ENCODE measurements around the gene CD80.
"Not testable (repeated sequence)": the region's sequence is repeated elsewhere in the genome, so short reads cannot be mapped to it uniquely, and the experiment has no call there.

The CD80 gene

DNA sequence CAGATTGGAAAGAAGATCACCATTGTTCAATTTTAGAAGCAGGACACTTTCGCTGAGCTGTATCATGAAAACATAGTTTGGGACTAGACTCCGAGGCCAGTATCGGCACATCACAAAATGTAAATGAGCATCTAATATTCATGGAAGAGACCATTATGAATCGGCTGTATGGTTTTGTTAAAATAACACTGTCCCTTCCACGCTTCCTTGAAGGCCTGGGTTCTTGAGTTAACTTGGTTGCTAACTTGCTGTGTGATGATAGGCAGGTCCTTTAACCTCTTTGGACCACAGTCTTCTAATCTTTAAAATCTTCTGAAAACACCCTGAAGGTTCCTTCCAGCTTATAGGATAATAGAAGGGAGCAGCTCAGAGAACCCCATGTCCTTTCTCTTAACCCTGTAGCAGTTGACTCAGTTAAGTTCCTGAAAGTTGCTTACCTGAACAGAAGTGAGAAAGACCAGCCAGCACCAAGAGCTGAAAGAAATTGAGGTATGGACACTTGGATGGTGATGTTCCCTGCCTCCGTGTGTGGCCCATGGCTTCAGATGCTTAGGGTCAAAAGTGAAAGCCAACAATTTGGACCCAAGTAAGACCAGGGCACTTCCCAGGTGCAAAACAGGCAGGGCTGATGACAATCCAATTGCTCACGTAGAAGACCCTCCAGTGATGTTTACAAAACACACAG is 2.1 kb downstream of the CD80 start:
- TF ChIP-seq, protein P1, sequence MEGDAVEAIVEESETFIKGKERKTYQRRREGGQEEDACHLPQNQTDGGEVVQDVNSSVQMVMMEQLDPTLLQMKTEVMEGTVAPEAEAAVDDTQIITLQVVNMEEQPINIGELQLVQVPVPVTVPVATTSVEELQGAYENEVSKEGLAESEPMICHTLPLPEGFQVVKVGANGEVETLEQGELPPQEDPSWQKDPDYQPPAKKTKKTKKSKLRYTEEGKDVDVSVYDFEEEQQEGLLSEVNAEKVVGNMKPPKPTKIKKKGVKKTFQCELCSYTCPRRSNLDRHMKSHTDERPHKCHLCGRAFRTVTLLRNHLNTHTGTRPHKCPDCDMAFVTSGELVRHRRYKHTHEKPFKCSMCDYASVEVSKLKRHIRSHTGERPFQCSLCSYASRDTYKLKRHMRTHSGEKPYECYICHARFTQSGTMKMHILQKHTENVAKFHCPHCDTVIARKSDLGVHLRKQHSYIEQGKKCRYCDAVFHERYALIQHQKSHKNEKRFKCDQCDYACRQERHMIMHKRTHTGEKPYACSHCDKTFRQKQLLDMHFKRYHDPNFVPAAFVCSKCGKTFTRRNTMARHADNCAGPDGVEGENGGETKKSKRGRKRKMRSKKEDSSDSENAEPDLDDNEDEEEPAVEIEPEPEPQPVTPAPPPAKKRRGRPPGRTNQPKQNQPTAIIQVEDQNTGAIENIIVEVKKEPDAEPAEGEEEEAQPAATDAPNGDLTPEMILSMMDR (IDR thresholded peaks at IDR 0.05): no peak
- Histone ChIP-seq H3K27ac (no peak overlapping the region), H3K4me3 (no peak overlapping the region)
- DNase-seq (ENCODE audit: low spot score): no peak

DNA sequence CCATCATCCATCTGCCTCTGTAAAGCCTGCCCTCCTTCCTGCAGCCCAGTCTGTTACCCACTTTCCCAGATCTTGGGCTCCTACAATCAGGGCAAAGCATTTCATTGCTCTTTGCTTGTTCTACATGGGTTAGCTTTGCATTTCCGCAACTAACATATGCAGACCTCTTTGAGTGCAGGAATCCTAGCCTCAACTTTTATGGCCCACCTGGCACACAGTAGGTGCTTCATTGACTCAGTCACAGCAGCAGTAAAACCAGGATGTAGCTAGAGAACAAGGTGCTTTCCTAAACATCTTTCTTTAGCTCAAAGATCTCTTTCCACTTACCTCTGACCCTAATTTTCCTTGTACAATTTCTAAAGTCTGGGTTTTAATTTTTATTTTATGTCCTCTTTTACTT is 3.5 kb downstream of the CD80 start:
- no peak for DNase-seq (ENCODE audit: low spot score)
- Histone ChIP-seq H3K27ac (peak overlapping the region in 1 of 2 donors; percentile 16), H3K4me3 (no peak overlapping the region)
- TF ChIP-seq, protein P1 (IDR thresholded peaks at IDR 0.05): no peak

GRCh38 chr3:119555309-119555735 is 4.1 kb downstream of the CD80 start:
- TF ChIP-seq, protein P1 (IDR thresholded peaks at IDR 0.05): no peak
- DNase-seq (ENCODE audit: low spot score): no peak
- no peak overlapping the region for H3K27ac ChIP-seq
- H3K4me3 ChIP-seq: no peak overlapping the region

- DNase-seq (ENCODE audit: low spot score): no peak
- TF ChIP-seq, protein P1 (IDR thresholded peaks at IDR 0.05): no peak
- Histone ChIP-seq H3K4me3 (no peak overlapping the region), H3K27ac (no peak overlapping the region)
These were observed 5.5 kb downstream of the CD80 start for GRCh38 chr3:119553823-119554415.

DNA sequence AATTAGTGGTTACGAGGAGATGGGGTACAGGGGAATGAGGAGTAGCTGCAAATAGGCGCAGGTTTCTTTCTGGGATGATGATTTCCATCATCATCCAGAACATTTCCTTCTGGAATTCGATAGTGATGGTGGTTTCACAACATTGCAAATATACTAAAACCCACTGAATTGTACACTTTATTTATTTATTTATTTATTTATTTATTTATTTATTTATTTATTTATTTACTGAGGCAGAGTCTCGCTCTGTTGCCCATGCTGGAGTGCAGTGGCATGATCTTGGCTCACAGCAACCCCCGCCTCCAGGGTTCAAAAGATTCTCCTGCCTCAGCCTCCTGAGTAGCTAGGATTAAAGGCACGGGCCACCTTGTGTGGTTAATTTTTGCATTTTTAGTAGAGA is 6.5 kb downstream of the CD80 start:
- DNase-seq (ENCODE audit: low spot score); H3K4me3 ChIP-seq; H3K27ac ChIP-seq: not testable (repeated sequence)

- TF ChIP-seq, protein P1 (IDR thresholded peaks at IDR 0.05): no peak
- DNase-seq (ENCODE audit: low spot score): no peak
- Histone ChIP-seq H3K27ac (no peak overlapping the region), H3K4me3 (no peak overlapping the region)
These were observed 7.8 kb downstream of the CD80 start for GRCh38 chr3:119551598-119551997.

GRCh38 chr3:119550192-119550910 is 9.1 kb downstream of the CD80 start:
- TF ChIP-seq, protein P1 (IDR thresholded peaks at IDR 0.05): no peak
- no peak for DNase-seq (ENCODE audit: low spot score)
- Histone ChIP-seq H3K27ac (no peak overlapping the region), H3K4me3 (no peak overlapping the region)

Data from coronary artery (tissue), 2 donors.